GM18867 (cell line): Measurements from ENCODE around the gene F2.
"Not testable (repeated sequence)": the region's sequence is repeated elsewhere in the genome, so short reads cannot be mapped to it uniquely, and the experiment has no call there.

Experiments
- ATAC-seq: cut with Tn5 transposase; IDR thresholded peaks from one replicate; pipeline ENCODE4 v1.9.1; 2021; ENCODE audit warnings: mild to moderate bottlenecking, moderate library complexity; ENCODE audit not compliant: unreplicated experiment

The F2 gene

GRCh38 chr11:46712874-46713576, 6.0 kb upstream of the F2 start:
- ATAC-seq: no peak

- not testable (repeated sequence) for ATAC-seq
These were observed 1.2 kb upstream of the F2 start for GRCh38 chr11:46717825-46718154.

- ATAC-seq: no peak
These were observed 626 bp upstream of the F2 start for GRCh38 chr11:46718155-46719019.

- ATAC-seq: no peak
These were observed 668 bp downstream of the F2 start for GRCh38 chr11:46719543-46720218.

- ATAC-seq: no peak
These were observed 2.3 kb downstream of the F2 start for GRCh38 chr11:46721286-46721685.

GRCh38 chr11:46722566-46723358, 3.7 kb downstream of the F2 start:
- ATAC-seq: no peak

- no peak for ATAC-seq
These were observed 4.3 kb downstream of the F2 start for GRCh38 chr11:46723359-46723680.

- ATAC-seq: no peak
These were observed 5.1 kb downstream of the F2 start for GRCh38 chr11:46724088-46724487.

GRCh38 chr11:46725338-46726205, 6.6 kb downstream of the F2 start:
- ATAC-seq: no peak

GRCh38 chr11:46726206-46726862, 7.3 kb downstream of the F2 start:
- no peak for ATAC-seq

GRCh38 chr11:46727952-46728658, 9.1 kb downstream of the F2 start:
- no peak for ATAC-seq

- ATAC-seq: no peak
These were observed 9.6 kb downstream of the F2 start for GRCh38 chr11:46728659-46729040.

- no peak for ATAC-seq
These were observed 10.4 kb downstream of the F2 start for GRCh38 chr11:46729110-46730027.

- no peak for ATAC-seq
These were observed 12.5 kb downstream of the F2 start for GRCh38 chr11:46731545-46731944.

- no peak for ATAC-seq
These were observed 14.2 kb downstream of the F2 start for GRCh38 chr11:46733234-46733633.

GRCh38 chr11:46736146-46736545, 17.1 kb downstream of the F2 start:
- ATAC-seq: no peak

- ATAC-seq: no peak
These were observed 17.6 kb downstream of the F2 start for GRCh38 chr11:46736615-46737014.

GRCh38 chr11:46737699-46738098, 18.7 kb downstream of the F2 start:
- no peak for ATAC-seq
